OCI-LY7 (cell line): Measurements from ENCODE around the gene PPP2R5C.

Experiments
- CTCF ChIP-seq: fragments of 200-600 bp; sonication (generic); conservative IDR thresholded peaks from 2 replicates; pipeline ENCODE4 v1.5.1; 2014; ENCODE audit warnings: mild to moderate bottlenecking, antibody characterized with exemption, low read length, moderate library complexity, mixed read lengths
- EZH2phosphoT487 ChIP-seq: fragments of 200-600 bp; sonication (generic); IDR thresholded peaks from 2 replicates; pipeline ENCODE4 v1.6.1; 2018; ENCODE audit warnings: low read depth, borderline replicate concordance, mild to moderate bottlenecking, mixed run types, antibody characterized with exemption, low read length, moderate library complexity, mixed read lengths

- TF ChIP-seq CTCF = no peak
- no peak for TF ChIP-seq EZH2phosphoT487
These were observed 19.9 kb downstream of the PPP2R5C start for GRCh38 chr14:101781240-101782061.
